Measurements from ENCODE around the gene TRIM8.

Gene TRIM8

DNA sequence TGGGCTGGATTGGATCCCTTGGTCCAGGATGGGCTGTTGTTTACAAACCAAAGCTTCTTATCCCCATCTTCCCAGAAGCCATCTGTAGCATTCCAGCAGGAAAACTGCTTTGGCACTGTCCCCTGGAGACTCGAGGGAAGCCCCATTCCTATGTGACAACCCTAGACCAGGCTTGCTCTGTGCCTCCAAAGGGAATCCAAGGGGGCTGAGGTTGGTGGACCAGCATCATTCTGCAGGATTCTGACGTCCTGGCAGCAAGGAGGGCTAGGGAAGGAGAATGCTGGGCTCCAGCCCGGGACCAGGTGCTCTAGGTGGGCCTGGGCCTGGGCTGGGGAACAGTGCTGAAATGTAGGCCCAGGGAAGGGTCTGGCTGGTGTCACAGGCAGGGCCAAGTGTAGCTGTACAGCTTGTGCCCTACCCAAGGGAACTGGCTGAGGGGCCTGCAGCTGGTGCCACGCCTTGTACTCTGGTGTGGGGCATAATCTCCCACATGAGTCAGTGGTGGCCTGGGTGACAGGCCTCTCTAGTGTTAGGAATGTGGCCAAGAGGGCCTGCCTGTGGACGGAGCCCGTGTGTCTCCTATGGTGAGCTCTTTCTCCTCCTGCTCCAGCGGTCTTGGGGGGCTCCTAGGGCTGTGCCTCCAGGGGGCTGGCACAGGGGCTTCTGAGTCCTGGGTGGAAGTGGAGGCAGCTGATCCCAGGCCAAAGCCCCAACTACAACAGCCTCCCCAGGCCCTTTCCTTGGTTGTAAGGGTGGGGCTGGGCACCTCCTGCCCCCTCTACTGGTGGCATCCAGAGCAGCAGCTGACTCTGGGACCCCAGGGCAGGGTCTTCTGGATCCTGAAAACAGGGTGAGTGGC, 25.2 kb downstream of the TRIM8 start:
- TF ChIP-seq, protein P1, sequence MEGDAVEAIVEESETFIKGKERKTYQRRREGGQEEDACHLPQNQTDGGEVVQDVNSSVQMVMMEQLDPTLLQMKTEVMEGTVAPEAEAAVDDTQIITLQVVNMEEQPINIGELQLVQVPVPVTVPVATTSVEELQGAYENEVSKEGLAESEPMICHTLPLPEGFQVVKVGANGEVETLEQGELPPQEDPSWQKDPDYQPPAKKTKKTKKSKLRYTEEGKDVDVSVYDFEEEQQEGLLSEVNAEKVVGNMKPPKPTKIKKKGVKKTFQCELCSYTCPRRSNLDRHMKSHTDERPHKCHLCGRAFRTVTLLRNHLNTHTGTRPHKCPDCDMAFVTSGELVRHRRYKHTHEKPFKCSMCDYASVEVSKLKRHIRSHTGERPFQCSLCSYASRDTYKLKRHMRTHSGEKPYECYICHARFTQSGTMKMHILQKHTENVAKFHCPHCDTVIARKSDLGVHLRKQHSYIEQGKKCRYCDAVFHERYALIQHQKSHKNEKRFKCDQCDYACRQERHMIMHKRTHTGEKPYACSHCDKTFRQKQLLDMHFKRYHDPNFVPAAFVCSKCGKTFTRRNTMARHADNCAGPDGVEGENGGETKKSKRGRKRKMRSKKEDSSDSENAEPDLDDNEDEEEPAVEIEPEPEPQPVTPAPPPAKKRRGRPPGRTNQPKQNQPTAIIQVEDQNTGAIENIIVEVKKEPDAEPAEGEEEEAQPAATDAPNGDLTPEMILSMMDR (IDR thresholded peaks at IDR 0.05; ENCODE audit: low read depth, low read length, missing control alignments), result peak; percentile 80
- H3K27me3 ChIP-seq (replicated peaks), result no peaks in the 10 kb centered on the region
- DNase-seq, result no peak
- H3K36me3 ChIP-seq (replicated peaks), result no peaks in the 10 kb centered on the region
- in situ Hi-C loops (cut with HindIII; ENCODE audit: low pct_ligation_motif_present, low sequenced_read_pairs), result no loop called here
- H3K4me3 ChIP-seq (ENCODE audit: low read depth, low read length), result no peak overlapping the region
- no peak overlapping the region for H3K27ac ChIP-seq

DNA sequence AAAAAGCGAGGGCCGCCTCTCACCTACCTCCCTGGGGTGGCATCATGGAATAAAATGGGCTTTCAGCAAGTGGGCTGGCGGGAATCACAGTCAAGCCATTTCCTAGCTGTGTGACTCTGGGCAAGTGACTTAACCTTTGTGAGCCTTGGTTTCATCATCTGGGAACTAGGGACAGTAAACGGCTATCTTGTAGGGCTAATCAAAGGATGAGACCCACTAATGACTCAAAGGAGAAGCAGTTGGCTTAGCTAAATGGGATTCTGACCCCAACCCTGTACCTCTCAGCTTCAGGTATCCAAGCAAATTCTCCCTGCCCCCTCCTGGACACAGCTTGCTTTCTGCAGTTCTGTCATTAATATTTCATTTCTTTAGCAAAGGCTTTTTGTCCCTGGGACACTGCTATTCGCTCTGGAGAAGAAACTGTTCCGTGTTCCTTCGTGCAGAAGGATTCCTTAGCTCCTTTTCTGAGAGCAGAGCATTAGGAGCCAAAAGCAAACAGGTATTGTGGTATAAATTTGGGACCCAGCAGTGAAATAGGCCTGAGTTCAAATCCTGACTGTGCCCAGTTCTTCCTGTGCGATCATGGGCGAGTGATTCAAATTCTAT, 25.9 kb downstream of the TRIM8 start:
- no peak for DNase-seq
- TF ChIP-seq, protein P1 (IDR thresholded peaks at IDR 0.05; ENCODE audit: low read depth, low read length, missing control alignments), result no peak
- in situ Hi-C loops (cut with HindIII; ENCODE audit: low pct_ligation_motif_present, low sequenced_read_pairs), result no loop called here
- no peaks in the 10 kb centered on the region for H3K36me3 ChIP-seq (replicated peaks)
- H3K27me3 ChIP-seq (replicated peaks), result no peaks in the 10 kb centered on the region
- H3K27ac ChIP-seq, result no peak overlapping the region
- no peak overlapping the region for H3K4me3 ChIP-seq (ENCODE audit: low read depth, low read length)

DNA sequence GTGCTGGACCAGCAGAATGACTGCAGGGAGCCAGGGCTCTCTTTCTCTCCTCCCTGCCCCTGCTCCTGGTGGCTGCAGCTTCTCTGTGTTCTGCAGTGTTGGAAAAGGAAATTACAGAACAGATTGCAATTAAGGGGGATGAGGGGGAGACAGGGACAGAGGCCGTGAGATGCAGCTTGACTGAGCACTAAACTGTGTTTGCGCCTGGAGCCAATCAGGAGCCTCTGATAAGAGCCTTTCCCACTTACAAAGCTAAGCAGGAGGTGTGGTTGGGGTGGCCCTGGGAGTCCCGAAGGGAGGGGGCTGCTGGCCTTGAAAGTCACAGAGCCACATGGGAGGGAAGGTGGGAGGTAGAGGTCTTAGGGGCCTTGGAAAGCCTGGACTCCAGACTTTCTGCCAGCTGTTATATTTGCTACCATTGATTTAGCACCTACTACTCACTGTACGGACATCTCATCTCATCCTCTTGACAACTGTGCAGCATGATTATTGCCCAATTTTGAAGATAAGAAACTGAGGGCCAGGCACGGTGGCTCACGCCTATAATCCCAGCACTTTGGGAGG, 26.7 kb downstream of the TRIM8 start:
- H3K36me3 ChIP-seq (replicated peaks), result no peaks in the 10 kb centered on the region
- H3K27me3 ChIP-seq (replicated peaks), result no peaks in the 10 kb centered on the region
- no peak overlapping the region for H3K27ac ChIP-seq
- DNase-seq, result no peak
- in situ Hi-C loops (cut with HindIII; ENCODE audit: low pct_ligation_motif_present, low sequenced_read_pairs), result no loop called here
- TF ChIP-seq, protein P1 (IDR thresholded peaks at IDR 0.05; ENCODE audit: low read depth, low read length, missing control alignments), result no peak
- no peak overlapping the region for H3K4me3 ChIP-seq (ENCODE audit: low read depth, low read length)

DNA sequence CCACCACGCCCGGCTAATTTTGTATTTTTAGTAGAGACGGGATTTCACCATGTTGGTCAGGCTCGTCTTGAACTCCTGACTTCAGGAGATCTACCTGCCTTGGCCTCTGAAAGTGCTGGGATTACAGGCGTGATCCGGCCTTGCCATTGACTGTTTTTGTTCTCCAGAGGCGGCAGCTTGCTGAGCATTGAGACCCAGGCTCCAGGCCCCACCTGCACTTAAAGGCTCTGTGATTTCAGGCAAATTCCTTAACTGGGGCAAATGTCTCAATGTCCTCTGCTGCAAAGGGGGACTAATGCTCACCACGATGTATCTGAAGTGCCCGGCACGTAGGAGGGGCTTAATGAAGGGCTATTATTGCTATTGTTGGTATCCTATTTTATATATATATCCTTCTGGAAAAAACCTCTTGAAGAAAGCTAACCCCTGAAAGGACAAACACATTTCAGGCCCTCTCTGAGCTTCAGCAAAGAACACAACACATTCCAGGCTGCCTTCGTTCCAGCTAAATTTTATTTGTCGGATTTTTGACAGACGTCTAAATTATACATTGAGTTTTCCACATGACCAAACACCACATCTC, 29.0 kb downstream of the TRIM8 start:
- peak overlapping the region; percentile 93 for H3K27ac ChIP-seq
- TF ChIP-seq, protein P1 (IDR thresholded peaks at IDR 0.05; ENCODE audit: low read depth, low read length, missing control alignments), result no peak
- no peaks in the 10 kb centered on the region for H3K27me3 ChIP-seq (replicated peaks)
- no peak for DNase-seq
- H3K36me3 ChIP-seq (replicated peaks), result no peaks in the 10 kb centered on the region
- in situ Hi-C loops (cut with HindIII; ENCODE audit: low pct_ligation_motif_present, low sequenced_read_pairs), result no loop called here
- H3K4me3 ChIP-seq (ENCODE audit: low read depth, low read length), result no peak overlapping the region

DNA sequence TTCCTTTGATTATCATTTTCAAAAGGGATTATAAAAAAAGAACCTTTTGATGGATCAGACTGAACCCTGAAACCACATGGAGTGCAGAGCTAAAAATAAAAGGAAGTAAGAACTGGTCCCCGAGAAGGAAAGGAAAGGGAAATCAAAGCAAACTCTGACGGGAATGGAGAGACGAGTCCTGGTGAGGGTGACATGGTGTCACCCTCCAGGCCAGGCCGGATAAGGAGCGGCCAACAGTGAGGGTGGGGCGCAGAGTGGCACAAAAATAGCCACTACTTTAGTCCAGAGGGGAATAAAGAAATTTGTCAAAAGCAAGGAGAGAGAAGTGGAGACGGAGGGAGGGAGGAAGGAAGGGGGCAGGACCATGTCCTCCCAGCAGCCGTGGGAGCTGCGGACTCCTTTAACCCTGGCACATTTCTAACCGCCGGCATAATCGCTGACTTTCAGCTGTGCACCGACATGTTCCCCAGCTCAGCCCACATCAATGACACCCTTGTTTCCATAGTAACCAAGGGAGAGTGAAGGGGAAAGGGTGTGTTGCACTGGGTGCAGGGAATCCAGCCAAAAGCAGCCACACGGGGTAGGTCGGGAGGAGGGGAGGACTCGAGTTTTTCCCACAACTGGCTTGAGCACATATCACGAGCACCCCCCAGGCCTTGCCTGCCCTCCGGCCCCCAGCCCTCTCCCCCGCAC, 29.7 kb downstream of the TRIM8 start:
- DNase-seq, result peak; percentile 72
- Histone ChIP-seq H3K27ac (peak overlapping the region; percentile 93), H3K27me3 (replicated peaks) (no peaks in the 10 kb centered on the region), H3K36me3 (replicated peaks) (no peaks in the 10 kb centered on the region), H3K4me3 (ENCODE audit: low read depth, low read length) (peak overlapping the region; percentile 18)
- in situ Hi-C loops (cut with HindIII; ENCODE audit: low pct_ligation_motif_present, low sequenced_read_pairs), result no loop called here
- TF ChIP-seq, protein P1 (IDR thresholded peaks at IDR 0.05; ENCODE audit: low read depth, low read length, missing control alignments), result no peak

All from brain microvascular endothelial cell (primary cell).